HG03354 (cell line): Measurements from ENCODE around the gene PAXIP1.
A peak's percentile ranks its signal among the peaks of the same experiment; 100 is the strongest.
"Not testable (repeated sequence)": the region's sequence is repeated elsewhere in the genome, so short reads cannot be mapped to it uniquely, and the experiment has no call there.

ENCODE experiments used
- ATAC-seq: cut with Tn5 transposase; IDR thresholded peaks from one replicate; pipeline ENCODE4 v1.9.1; 2021; ENCODE audit warnings: mild to moderate bottlenecking; ENCODE audit not compliant: unreplicated experiment, poor library complexity, severe bottlenecking

The PAXIP1 gene

DNA sequence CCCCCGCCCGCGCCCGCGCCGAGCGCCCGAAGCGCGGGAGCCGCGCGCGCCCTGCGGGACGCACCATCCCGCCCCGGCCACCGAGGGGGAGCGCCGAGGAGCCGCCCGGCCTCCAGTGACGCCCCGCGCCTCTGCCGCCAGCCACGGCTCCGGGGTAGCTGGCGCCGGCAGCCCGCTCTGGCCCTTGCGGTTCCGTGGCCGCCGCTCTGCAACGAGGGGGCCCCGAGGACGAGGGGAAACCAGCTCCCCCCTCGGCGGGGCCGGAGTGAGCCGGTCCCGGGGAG, at the start of gene PAXIP1:
Gene PAXIP1 (minus strand): TSS at position 33 of the 284 bp plus-strand sequence. CDS start 195 bp downstream, outside the sequence.
- peak; percentile 69 for ATAC-seq

DNA sequence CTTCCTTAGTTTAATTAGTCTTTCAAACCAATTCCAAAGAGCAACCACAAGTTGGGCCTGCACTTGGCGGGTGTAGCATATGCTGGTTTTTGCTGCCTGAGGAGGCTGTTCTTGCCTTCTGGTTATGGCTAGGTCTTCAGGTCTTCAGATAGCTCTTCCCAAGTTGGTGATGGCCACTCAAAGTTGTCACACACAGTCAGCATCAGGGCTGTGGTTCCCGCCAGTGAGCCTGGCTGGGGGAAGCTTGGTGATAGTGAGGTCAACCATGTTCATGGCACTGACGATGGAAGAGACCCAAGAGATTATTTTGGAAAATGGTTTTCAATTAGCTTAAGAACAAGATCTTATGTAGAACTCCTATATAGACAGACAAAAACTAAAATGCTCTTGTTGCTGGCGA, 48.4 kb upstream of the PAXIP1 start:
- no peak for ATAC-seq

- no peak for ATAC-seq
Measured at GRCh38 chr7:155048006-155048405, 45.1 kb upstream of the PAXIP1 start.

DNA sequence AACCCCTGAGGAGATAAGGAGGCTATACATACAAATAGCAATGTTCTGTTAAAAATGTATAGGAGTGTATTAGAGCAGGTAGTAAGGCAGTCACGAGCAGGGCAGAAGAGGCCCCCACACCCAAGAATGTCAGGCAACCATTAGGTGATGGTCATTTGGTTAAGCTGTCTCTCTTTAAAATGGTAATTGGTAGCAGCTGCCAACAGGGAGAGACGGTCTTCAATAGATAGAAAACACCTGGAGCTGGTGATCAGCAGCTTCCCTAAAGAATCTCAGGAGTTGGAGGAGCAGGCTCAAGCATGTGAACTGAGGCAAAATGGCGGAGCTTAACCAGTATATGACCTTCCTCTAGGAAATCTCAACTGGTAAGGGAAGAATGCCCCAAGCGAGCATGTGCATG, 40.8 kb upstream of the PAXIP1 start:
- ATAC-seq, result no peak

DNA sequence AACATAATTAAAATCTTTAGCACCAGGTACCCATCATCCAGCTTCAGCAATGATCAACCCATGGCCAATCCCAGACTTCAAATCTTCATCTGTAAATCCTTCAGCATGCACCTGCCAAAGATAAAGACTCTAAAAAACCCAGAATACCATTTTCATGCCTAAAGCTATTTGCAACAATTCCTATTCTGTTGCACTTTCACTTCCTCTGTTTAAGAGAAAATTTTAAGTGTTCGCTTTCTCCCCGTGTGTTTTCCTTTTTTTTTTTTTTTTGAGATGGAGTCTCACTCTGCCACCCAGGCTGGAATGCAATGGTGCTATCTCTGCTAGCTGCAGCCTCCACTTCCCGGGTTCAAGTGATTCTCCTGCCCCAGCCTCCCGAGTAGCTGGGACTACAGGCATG, 35.4 kb upstream of the PAXIP1 start:
- no peak for ATAC-seq

GRCh38 chr7:155034495-155034894, 31.6 kb upstream of the PAXIP1 start:
- ATAC-seq, result not testable (repeated sequence)

DNA sequence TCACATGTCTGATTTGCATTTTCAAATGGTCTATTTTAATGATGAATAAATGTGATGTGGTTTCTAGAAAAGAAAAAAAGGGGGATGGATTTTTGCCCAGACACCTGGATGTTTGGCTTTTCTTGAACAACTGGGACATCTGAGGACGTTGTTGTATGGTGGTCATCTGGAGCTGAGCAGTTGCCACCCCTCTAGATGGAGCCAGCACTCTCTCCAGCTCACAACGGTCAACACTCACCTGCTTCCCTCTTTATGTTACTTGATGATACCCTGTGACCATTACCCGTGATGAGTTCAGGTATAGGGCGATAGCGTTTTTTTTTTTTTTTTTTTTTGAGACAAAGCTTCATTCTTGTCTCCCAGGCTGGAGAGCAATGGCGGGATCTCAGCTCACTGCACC, 30.1 kb upstream of the PAXIP1 start:
- ATAC-seq, result no peak

DNA sequence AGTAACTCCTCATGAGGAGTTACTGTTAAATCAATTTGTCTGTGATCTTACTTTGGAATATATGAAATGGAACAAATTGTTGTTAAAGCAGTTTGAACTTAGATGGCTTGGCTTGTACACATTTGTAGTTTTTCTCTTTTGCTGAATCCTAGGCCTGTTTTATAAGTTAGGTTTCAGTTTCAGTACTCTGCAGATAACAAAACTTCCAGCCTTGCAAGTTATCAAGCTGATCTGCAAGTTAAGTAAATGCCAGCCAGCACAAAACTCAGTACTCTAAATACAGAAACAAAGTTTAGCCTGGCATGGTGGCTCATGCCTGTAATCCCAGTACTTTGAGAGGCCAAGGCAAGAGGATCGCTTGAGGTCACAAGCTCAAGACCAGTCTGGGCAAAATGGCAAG, 25.0 kb upstream of the PAXIP1 start:
- ATAC-seq, result no peak

GRCh38 chr7:155021699-155022145, 18.8 kb upstream of the PAXIP1 start:
- no peak for ATAC-seq

DNA sequence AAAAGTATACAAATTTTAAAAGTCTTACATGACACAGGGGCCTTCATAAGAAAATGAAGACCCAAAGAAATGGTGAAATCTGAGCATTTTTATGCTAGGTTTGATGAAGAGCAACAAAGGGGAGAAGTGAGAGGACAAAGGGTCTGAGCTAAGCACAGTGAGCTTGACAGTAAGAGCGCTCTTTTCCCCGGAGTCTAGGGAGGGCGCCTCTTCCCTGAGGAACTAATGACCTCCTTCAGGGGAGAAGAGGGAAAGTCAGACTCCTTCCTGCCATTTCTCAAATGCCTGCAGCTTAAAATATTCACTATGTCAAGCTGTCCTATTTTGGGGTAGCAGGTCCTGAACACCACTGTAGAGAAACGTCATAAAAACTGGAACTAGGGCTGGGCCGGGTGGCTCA, 18.1 kb upstream of the PAXIP1 start:
- ATAC-seq, result no peak

- no peak for ATAC-seq
Measured at GRCh38 chr7:155017834-155018233, 14.9 kb upstream of the PAXIP1 start.

DNA sequence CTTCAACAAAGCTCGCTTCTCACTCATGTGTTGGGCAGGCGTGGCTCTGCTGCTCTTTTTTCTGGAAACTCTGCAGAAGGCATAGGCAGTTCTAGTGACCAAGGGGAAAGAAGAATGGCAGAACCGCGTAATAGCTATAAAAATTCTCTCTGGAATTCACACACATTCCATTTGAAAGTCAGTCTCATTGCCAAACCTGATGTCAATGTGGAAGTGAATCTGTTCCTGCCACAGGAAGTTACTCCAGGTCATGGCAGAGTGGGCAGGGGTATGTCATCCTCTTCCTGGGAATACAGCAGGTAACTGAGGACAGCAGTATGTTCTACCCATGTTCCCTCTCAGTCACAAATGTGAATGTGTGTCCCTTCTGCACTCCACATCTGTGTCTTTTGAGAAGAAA, 8.2 kb upstream of the PAXIP1 start:
- no peak for ATAC-seq

DNA sequence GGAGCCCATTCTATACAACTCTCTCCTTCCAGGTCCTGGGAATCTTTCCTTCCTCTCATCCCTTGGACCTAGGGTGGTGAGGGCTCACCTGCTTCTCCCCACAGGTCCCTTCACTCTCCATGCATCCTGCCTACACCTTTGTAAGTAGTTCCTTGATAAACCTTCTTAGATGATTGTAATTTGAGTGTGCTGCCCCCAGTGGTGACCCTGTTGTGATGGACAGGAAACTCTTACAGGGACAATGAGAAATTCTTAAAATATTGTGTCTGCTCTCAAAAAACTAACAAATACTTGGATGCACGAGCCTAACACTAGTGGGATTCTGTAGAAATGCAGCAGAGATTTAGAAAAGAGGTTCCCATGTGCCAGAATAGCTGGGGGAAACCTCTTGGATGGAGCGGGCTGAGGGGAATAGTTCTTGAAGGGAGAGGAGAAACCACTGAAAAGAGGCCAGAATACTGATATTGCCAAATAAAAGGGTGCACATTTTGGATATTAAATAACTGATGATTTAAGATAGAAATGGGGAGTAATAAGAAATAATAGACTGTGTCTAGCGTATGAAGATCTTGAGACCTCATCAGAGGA, 6.7 kb upstream of the PAXIP1 start:
- ATAC-seq, result peak; percentile 63

DNA sequence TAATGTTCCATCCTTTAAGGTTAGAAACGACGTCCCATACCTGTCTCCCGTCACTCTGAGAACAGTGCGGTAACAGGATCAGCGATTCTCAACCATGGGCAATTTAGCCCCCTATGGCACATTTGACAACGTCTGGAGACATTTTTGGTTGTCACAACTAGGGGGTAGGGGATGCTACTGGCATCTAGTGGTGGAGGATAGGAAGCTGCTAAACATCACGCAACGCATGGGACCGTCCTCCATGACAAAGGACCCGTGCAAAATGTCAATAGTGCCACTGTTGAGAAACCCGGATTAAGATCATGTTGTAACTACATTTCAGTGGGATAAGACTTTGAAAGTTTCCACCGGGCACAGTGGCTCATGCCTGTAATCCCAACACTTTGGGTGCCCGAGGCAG, 5.0 kb upstream of the PAXIP1 start:
- no peak for ATAC-seq

DNA sequence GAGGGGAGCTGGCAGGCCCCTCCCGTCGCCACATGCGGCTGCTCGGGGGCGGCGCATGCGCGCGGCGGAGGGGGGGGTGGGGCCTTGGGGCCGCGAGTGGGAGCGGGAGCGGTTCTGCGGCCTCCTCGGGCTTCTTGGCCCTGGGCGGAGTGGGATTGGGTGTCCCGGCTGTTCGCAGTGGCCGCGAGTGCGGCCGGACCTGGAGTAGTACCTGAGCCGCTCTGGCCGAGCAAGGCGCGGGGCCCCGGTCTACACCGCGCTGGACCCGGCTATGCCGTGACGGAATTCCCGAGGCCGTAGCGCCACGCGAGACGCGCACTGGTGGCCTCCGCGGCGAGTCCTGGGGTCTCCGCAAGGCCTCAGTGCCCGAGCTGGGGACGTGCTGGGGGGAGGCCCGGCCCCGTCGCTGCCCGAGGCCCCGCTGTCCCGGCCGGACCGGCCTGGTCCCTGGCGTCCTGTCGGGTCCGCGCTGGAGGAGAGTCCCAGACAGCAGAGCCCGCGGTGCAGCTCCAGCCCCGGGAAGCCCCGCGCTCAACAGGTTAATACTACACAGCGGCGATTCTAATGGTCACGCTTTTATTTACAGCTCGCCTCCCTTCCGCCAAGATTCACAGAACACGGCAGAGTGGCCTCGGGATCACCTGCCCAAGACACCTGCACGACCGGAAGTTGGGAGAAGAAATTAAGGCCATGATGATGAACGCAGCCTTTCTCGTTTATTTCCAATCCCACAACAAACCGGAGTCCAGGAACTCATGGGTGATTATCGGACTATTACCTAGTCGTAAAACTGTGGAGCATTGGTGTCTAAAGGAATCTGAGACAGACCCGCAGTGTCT, 671 bp upstream of the PAXIP1 start:
- ATAC-seq, result peak; percentile 69

- ATAC-seq, result peak; percentile 47
Measured at GRCh38 chr7:155002411-155003091, 373 bp downstream of the PAXIP1 start.

- ATAC-seq, result peak; percentile 22
Measured at GRCh38 chr7:155001756-155002410, 1.0 kb downstream of the PAXIP1 start.

GRCh38 chr7:155000795-155001194, 2.1 kb downstream of the PAXIP1 start:
- ATAC-seq, result no peak

DNA sequence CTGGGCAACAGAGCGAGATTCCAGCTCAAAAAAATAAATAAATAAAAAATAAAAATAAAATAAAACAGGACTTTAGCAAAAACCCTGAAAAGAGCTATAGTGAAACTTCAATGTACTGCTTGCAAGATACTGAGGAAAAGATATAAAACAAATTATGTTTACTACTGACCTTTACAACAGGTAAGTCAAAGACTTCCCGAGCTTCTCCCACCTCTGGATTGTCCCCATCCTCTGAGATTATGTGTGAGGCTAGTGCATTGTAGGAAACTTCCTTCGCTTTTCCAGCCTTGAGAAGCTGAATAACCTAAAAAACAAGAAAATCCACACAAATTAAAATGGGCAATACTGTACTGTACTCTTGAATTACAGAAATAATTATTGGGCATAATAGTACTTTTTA, 4.4 kb downstream of the PAXIP1 start:
- ATAC-seq, result no peak

- no peak for ATAC-seq
Measured at GRCh38 chr7:154997840-154998370, 5.0 kb downstream of the PAXIP1 start.
